Spinal cord (tissue), 10 donors: ENCODE measurements around the gene LRP5. TPM values are rescaled to one million over a fixed set of nuclear protein-coding genes. Genes with fewer than 3 reads are reported as not detected.
"Not testable (repeated sequence)": the region's sequence is repeated elsewhere in the genome, so short reads cannot be mapped to it uniquely, and the experiment has no call there.

Experiments used
- DNase-seq, 6 donors: peaks; one replicate each; pipeline versions ENCODE4 v3.0.0 to v3.0.0-alpha.2; 2013 to 2015; ENCODE audit warnings: low spot score in 6 of 6, low read depth in 4 of 6
- H3K27ac ChIP-seq: one replicate; pipeline ENCODE4 v1.5.1; 2013; ENCODE audit warnings: low read depth, low read length, control low read depth
- H3K27me3 ChIP-seq: one replicate; pipeline ENCODE4 v1.6.1; 2013; ENCODE audit warnings: low read length; ENCODE audit not compliant: control insufficient read depth, insufficient read depth
- H3K36me3 ChIP-seq: one replicate; pipeline ENCODE4 v1.6.1; 2013; ENCODE audit warnings: low read length; ENCODE audit not compliant: control insufficient read depth, insufficient read depth
- H3K4me1 ChIP-seq: one replicate; pipeline ENCODE4 v1.6.1; 2013; ENCODE audit warnings: low read length; ENCODE audit not compliant: control insufficient read depth, insufficient read depth
- H3K4me3 ChIP-seq: one replicate; pipeline ENCODE4 v1.5.1; 2013; ENCODE audit warnings: low read depth, low read length, control low read depth
- H3K9me3 ChIP-seq: one replicate; pipeline ENCODE4 v1.6.1; 2013; ENCODE audit warnings: low read length; ENCODE audit not compliant: control insufficient read depth, insufficient read depth
- WGBS: methylation state at CpG from one replicate; pipeline ENCODE4 v1.1.5; 2013; ENCODE audit warnings: missing lambda C conversion rate; ENCODE audit not compliant: insufficient coverage; 5-methylcytosine and 5-hydroxymethylcytosine counted together
- polyA plus RNA-seq, 2 donors: library from polyadenylated mRNA; unstranded; fragments of 120-200 nt; gene quantifications; one replicate each; pipeline ENCODE4 v1.2.1, GENCODE V29; 2013; ENCODE audit not compliant: insufficient read length in 2 of 2
- total RNA-seq, 2 donors: library from RNA; depleted of rRNA in 1 of 2; stranded (reverse); fragments of 120-200 nt in 1 of 2; fragments of >200 nt in 1 of 2; gene quantifications; one replicate each; pipeline versions ENCODE4 v1.2.3 to v1.2.4, GENCODE V29; 2013 to 2014
- donor health status: healthy.

LRP5 gene
- total and polyA plus RNA-seq, 4 donors, result 12.8 to 32.4 (median 25.7) TPM

GRCh38 chr11:68433541-68433940, 121.2 kb downstream of the LRP5 start:
- peaks cover 13% of the 10 kb centered on the region for H3K4me1 ChIP-seq

DNA sequence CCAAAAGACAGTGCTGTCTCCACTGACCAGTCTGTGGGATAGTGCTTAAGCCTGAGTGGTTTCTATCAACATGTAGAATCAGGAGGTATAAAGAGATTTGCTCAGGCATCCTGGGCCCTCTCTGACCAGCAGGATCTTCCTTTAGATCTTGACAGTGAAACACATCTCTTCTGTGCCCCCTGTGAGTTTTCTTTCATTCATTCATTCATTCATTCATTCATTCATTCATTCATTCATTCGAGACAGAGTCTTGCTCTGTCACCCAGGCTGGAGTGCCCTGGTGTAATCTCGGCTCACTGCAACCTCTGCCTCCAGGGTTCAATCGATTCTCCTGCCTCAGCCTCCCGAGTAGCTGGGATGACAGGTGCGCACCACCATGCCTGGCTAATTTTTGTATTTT, 121.8 kb downstream of the LRP5 start:
- peaks cover 87% of the 10 kb centered on the region for H3K36me3 ChIP-seq
- DNase-seq, H3K4me3 ChIP-seq, H3K27ac ChIP-seq, H3K9me3 ChIP-seq, H3K27me3 ChIP-seq: not testable (repeated sequence)
- WGBS, result 80% methylated on average over 3 of the region's 5 CpGs
- peaks cover 13% of the 10 kb centered on the region for H3K4me1 ChIP-seq

More at GRCh38 chr11:68433541-68433940, 121.2 kb downstream of the LRP5 start:
- Histone ChIP-seq H3K36me3 (peaks cover 88% of the 10 kb centered on the region), H3K27ac (no peak overlapping the region), H3K27me3 (no peaks in the 10 kb centered on the region), H3K4me3 (no peak overlapping the region), H3K9me3 (peaks cover 5% of the 10 kb centered on the region)
- WGBS, result 96% methylated on average over 31 of the region's 31 CpGs
- no peak for DNase-seq

GRCh38 chr11:68436162-68436888, 123.9 kb downstream of the LRP5 start:
- Histone ChIP-seq H3K4me3 (no peak overlapping the region), H3K27me3 (no peaks in the 10 kb centered on the region), H3K27ac (no peak overlapping the region), H3K9me3 (no peaks in the 10 kb centered on the region), H3K36me3 (peaks cover 92% of the 10 kb centered on the region), H3K4me1 (peaks cover 27% of the 10 kb centered on the region)
- DNase-seq, result no peak
- 92% methylated on average over 10 of the region's 16 CpGs for WGBS

- Histone ChIP-seq H3K4me1 (peaks cover 27% of the 10 kb centered on the region), H3K9me3 (no peaks in the 10 kb centered on the region), H3K4me3 (no peak overlapping the region), H3K27ac (no peak overlapping the region), H3K27me3 (no peaks in the 10 kb centered on the region), H3K36me3 (peaks cover 85% of the 10 kb centered on the region)
- 88% methylated on average over 30 of the region's 34 CpGs for WGBS
- no peak for DNase-seq
Observed at GRCh38 chr11:68436985-68437926, 124.9 kb downstream of the LRP5 start.

DNA sequence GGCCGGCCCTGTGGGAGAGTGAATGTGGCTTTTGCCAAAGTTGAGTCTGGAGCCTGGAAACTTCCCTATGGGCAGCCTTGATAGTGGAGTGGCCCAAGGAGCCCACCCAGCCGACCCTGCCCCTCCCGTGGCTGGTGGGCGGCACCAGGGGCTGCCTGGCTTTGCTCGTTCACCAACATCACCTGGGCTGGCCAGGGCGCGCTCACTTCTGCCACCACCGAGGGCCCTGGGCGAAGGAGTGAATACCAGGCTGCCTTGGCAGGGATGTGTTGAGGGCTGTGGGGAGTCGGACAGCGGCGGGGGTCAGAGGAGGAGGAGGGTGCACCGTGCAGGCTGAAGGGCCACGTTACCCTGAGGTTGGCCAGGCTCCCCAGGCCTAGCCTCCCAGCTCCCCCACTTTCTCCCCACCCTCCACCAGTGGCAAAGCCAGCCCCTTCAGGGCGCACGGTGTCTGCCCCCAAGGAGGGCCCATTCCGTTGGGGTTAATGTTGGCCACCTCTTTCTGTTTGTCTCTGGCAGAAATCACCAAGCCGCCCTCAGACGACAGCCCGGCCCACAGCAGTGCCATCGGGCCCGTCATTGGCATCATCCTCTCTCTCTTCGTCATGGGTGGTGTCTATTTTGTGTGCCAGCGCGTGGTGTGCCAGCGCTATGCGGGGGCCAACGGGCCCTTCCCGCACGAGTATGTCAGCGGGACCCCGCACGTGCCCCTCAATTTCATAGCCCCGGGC, 125.7 kb downstream of the LRP5 start:
- Histone ChIP-seq H3K9me3 (no peaks in the 10 kb centered on the region), H3K36me3 (peaks cover 80% of the 10 kb centered on the region), H3K4me3 (no peak overlapping the region), H3K27me3 (no peaks in the 10 kb centered on the region), H3K27ac (no peak overlapping the region), H3K4me1 (peaks cover 23% of the 10 kb centered on the region)
- no peak for DNase-seq
- 97% methylated on average over 29 of the region's 34 CpGs for WGBS

GRCh38 chr11:68438658-68439259, 126.4 kb downstream of the LRP5 start:
- no peak overlapping the region for H3K27ac ChIP-seq
- peaks cover 74% of the 10 kb centered on the region for H3K36me3 ChIP-seq

DNA sequence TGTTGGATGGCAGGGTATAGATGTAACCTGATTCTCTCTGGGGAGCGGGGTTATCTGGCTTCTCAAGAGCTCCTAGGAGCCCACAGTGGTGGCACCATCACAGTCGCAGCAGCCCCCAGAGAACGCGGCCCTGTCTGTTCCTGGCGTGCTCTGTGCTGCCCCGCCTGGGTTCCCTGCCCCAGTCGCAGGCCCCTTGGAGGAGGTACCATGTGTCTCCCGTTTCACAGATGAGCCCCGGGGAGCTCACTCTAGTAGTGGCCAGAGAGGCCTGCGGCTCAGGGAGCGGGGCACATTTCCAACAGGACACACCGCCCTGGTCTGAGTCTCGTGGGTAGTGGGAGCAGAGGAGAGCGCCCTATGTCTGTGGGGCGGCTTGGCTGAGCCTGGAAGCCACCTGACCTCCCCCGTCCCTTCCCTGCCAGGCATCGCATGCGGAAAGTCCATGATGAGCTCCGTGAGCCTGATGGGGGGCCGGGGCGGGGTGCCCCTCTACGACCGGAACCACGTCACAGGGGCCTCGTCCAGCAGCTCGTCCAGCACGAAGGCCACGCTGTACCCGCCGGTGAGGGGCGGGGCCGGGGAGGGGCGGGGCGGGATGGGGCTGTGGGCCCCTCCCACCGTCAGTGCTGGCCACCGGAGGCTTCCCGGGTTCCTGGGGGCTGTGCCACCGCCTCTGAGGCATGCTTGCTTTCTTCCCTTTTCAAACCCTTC, 127.1 kb downstream of the LRP5 start:
- H3K27me3 ChIP-seq, result no peaks in the 10 kb centered on the region
- no peak overlapping the region for H3K4me3 ChIP-seq
- DNase-seq, result no peak
- H3K4me1 ChIP-seq, result peaks cover 23% of the 10 kb centered on the region
- peaks cover 69% of the 10 kb centered on the region for H3K36me3 ChIP-seq
- H3K27ac ChIP-seq, result no peak overlapping the region
- H3K9me3 ChIP-seq, result no peaks in the 10 kb centered on the region
- 82% methylated on average over 16 of the region's 38 CpGs for WGBS

More at GRCh38 chr11:68438658-68439259, 126.4 kb downstream of the LRP5 start:
- WGBS, result 66% methylated on average over 5 of the region's 6 CpGs
- peaks cover 22% of the 10 kb centered on the region for H3K4me1 ChIP-seq
- H3K4me3 ChIP-seq, result no peak overlapping the region
- H3K27me3 ChIP-seq, result no peaks in the 10 kb centered on the region
- no peaks in the 10 kb centered on the region for H3K9me3 ChIP-seq
- DNase-seq, result no peak

DNA sequence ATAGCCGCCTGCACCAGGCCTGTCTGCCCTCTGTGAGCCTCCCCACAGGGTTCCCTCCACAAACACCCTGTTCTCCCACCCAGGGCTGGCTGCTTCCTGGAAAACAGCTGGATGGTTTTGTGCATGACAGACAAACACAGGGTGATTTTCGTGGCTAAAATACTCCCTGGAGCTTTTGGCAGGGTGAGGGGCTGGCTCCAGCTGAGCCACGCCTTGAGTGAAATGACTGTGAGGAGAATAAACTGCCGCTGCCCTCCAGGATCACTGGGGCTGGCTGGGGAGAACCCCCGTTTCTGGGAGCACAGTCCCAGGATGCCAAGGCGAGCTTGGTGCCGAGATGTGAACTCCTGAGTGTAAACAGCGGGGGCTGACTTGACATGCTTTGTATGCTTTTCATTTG, 127.8 kb downstream of the LRP5 start:
- Histone ChIP-seq H3K9me3 (no peaks in the 10 kb centered on the region), H3K4me1 (peaks cover 27% of the 10 kb centered on the region), H3K27me3 (no peaks in the 10 kb centered on the region), H3K4me3 (no peak overlapping the region), H3K27ac (no peak overlapping the region), H3K36me3 (peaks cover 62% of the 10 kb centered on the region)
- 76% methylated on average over 7 of the region's 8 CpGs for WGBS
- DNase-seq, result peak in 1 of 6 donors; percentile 25
